Left kidney (tissue), 2 donors: ENCODE data around the gene VIT. TPM values are rescaled to one million over a fixed set of nuclear protein-coding genes. Genes with fewer than 3 reads are reported as not detected.
"Not testable (repeated sequence)": the region's sequence is repeated elsewhere in the genome, so short reads cannot be mapped to it uniquely, and the experiment has no call there.

Experiments
- DNase-seq: peaks from one replicate; pipeline ENCODE4 v3.0.0-alpha.2; 2013
- polyA plus RNA-seq: library from polyadenylated mRNA; unstranded; fragments of 120-200 nt; gene quantifications from one replicate; pipeline ENCODE4 v1.2.1, GENCODE V29; 2013; ENCODE audit not compliant: insufficient read length

Gene VIT
- polyA plus RNA-seq, 1 donor, result 0.13 TPM

GRCh38 chr2:36677386-36677785, 19.1 kb upstream of the VIT start:
- no peak for DNase-seq

- DNase-seq, result no peak
Measured at GRCh38 chr2:36677996-36678605, 18.4 kb upstream of the VIT start.

- DNase-seq, result no peak
Measured at GRCh38 chr2:36678856-36679255, 17.7 kb upstream of the VIT start.

- DNase-seq, result no peak
Measured at GRCh38 chr2:36680012-36680411, 16.5 kb upstream of the VIT start.

GRCh38 chr2:36682562-36682961, 13.9 kb upstream of the VIT start:
- no peak for DNase-seq

- DNase-seq, result no peak
Measured at GRCh38 chr2:36683002-36683401, 13.5 kb upstream of the VIT start.

- not testable (repeated sequence) for DNase-seq
Measured at GRCh38 chr2:36688291-36688690, 8.2 kb upstream of the VIT start.

GRCh38 chr2:36689013-36689412, 7.5 kb upstream of the VIT start:
- DNase-seq, result not testable (repeated sequence)

- no peak for DNase-seq
Measured at GRCh38 chr2:36692121-36692520, 4.4 kb upstream of the VIT start.

- no peak for DNase-seq
Measured at GRCh38 chr2:36693825-36694224, 2.7 kb upstream of the VIT start.

GRCh38 chr2:36695746-36696415, 626 bp upstream of the VIT start:
- no peak for DNase-seq

GRCh38 chr2:36697424-36698066, 1.0 kb downstream of the VIT start:
- DNase-seq, result no peak

GRCh38 chr2:36698993-36699392, 2.5 kb downstream of the VIT start:
- no peak for DNase-seq

- DNase-seq, result no peak
Measured at GRCh38 chr2:36700311-36700710, 3.8 kb downstream of the VIT start.

GRCh38 chr2:36701391-36701795, 4.9 kb downstream of the VIT start:
- peak; percentile 22 for DNase-seq

- no peak for DNase-seq
Measured at GRCh38 chr2:36701918-36702317, 5.4 kb downstream of the VIT start.

- no peak for DNase-seq
Measured at GRCh38 chr2:36702781-36703180, 6.3 kb downstream of the VIT start.

GRCh38 chr2:36704475-36705150, 8.1 kb downstream of the VIT start:
- DNase-seq, result no peak

- DNase-seq, result no peak
Measured at GRCh38 chr2:36705326-36706020, 9.0 kb downstream of the VIT start.

- DNase-seq, result no peak
Measured at GRCh38 chr2:36706021-36706876, 9.7 kb downstream of the VIT start.

- no peak for DNase-seq
Measured at GRCh38 chr2:36707050-36707449, 10.5 kb downstream of the VIT start.
